GM18870 (cell line): ENCODE results near the gene POU3F1.
A peak's percentile ranks its signal among the peaks of the same experiment; 100 is the strongest.

ENCODE experiments used
- ATAC-seq: cut with Tn5 transposase; IDR thresholded peaks from one replicate; pipeline ENCODE4 v1.9.1; 2021; ENCODE audit warnings: moderate library complexity; ENCODE audit not compliant: unreplicated experiment

POU3F1 gene

DNA sequence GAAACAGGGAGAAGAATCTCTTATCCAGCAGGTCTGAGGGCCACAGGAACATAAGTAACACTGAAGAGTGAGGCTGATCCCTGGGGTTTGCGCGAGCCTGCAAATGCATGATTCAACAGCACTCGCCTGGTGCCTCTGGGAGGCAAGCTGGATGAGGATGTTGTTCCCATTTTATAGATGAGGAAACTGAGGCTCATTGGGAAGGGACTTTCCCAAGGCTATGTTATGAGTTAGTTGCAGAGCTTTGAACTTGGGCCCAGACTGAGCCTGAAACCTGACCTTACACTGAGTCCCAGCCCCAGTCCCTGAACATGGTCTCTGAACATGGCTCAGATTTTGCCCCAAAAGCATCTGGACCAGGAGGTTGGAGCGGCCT lies 27.7 kb upstream of the POU3F1 start:
- ATAC-seq = no peak

DNA sequence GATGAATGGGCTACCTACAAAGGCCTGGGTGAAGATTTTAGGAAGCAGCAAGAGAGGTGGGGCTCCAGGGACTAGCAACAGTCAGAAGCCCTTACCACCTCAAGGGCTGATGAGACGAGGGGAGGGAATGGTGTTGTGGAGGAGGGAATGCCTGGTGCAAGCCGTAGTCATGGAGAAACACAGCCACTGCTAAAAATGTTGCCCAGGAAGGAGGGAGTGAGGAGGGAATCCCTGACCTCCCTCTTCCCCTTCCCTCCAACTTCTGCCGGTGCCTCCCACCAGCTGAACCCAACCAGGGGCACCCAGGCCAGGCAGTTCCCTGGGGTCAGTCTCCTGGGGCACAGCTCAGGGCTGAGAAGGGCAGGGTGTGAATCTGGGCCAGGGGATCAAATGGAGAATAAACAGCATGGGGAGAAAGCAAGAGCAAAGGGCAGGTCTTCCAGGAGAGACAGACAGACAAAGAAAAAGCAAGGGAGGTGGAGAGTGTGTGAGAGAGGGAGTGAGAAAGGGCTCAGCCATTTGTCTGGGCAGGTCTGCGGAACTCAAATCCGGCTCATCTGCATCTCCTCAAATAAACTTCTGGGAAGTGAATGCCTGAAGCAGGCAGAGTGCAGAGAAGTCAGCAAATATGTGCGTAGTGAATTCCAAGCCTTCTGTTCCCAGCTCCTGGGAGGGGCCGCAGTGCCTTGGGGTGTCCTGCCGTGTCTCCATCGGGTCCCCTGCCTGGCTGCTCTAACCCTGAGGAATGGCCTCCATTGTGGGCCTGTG lies 27.1 kb upstream of the POU3F1 start:
- no peak for ATAC-seq

DNA sequence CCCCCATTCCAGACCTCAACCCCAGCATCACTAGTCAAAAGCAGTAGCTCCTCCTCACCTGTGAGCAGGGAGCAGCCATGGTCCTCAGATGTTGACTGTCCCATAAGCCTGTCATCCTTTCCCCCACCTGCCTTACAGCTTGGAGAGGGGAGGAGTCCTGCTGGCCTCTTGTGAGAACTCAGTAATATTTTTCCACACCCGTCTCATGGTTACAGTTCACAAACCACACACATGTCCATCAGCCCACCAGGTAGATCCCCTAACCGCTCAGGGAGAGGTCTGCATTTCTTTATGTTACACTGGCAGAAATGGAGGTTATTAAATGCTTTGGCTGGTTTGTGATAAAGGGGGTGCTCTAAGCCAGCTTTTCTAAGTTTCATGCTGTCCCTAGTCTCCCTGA lies 26.3 kb upstream of the POU3F1 start:
- no peak for ATAC-seq

DNA sequence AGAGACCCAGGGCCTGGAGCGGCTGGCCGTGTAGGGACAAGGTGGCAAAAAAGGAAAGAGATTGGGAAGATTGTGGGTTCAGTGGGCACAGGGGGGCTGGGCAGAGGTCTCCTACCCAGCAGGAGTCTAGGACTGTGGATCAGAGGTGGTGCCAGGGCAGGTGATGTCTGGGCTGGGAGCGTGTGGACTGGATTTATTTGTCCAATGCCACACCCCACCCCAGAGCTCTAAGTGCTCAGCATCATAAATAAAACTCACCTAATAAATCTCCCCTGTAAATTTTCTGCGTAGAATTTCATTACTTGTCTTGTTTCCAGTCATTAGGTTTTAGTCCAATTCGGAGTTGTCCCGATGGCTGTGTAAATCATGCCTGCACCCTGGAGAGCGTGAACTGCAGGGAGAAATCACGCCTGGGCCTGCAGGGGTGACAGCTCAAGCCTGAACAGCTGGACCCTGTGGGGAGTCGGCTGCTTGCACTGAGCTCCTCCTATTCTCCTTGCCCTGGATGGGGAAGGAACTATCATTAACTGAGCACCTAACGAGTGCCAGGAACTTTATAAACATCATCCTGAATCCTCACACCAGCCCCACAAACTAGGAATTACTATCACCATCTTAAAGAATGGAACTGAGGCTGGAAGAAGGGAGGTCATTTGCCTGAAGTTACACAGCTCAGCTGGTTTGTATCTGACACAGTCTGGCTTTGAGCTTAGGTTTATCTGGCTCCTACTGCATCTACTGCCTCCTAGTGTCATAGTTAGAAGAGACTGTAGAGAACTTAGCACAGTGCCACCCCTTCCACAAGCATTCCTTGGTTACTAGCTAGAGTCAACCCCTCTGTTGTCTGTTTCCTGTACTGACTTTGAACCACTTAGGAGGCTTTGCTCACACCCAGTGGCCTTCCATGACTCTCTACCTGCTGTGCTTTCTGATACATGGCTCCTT lies 25.0 kb upstream of the POU3F1 start:
- ATAC-seq = no peak

DNA sequence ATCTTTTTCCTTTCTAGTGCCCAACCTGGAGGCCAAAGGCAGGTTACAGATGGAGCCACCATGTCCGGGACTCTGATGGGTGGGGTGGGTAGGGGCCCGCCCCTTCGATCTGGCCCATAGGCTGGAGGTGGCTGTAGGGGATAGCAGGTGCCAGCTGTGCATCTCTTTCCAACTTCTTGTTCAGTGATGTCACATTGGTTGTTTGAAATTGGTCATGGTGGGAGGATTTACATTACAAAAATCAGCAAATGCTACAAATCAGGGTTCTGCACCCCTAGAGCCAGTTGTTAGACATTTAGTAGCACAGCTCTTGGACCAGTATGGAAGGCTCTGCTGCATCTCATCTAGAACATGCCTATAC lies 22.4 kb upstream of the POU3F1 start:
- ATAC-seq = no peak

DNA sequence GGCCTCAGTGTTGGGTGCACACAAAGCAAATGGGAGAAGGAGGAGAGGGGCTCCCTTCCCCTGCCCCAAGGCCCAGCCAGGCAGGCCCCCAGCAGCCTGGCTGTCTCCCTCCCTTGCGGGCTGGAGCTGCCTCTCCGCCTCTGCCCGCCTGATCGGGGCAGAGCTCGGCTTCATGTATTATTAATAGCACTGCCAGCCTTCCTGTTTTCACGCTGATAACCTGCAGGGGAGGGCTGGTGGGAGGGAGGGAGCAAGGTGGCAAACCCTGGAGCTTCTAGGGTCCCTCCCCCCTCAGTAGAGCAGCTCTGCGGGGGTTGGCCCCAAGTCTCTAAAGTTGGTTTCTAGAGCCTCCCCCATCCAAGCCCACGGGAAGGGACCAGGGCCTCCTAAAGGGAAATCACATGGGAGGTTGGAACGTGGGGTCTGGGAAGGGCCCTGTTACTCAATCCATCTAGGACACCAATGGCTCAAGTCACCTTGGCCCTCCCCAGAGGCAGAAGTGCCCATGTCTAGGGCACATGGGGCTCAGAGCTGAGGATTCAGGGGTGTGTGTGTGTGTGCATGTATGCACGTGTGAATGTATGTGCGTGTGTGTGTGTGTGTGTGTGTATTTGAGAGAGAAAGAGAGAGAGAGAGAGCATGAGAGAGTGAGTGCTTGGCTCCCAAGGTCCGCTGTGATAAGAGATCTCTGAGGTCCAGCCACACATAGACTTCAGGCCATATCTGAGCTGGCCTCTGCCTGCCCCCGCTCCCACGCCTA lies 21.8 kb upstream of the POU3F1 start:
- no peak for ATAC-seq

DNA sequence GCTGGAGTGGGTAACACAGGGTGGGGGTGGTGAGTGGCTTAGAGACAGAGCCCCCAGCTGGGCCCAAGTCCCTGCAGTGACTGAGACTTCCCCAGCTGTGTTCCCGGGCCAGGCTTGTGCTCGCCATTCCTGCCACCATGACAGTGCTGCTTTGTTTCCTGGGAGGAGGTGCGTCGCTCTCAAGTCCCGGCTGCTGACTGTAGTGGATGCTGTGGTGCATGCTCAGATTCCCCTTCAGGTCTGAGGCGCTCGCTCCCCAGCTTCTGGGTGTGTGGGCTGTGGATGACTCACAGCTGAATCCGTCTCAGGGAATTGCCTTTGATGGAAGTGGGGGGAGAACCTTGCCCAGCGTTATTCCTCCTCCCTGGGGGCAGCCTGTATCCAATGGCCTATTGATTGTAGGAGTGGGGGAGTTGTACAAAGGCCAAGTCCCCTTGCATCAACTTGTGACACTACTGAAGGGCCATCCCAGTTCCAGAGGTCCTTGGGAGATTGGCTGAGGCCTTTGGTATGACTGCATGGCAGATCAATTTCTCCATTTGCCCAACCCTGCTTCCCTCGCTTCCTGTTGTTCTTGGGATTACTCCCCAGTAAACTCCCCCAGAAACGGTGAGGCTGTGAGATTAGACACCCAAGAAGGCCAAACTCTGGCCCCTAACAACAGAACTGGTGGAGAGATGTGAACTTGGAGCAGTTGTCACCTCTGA lies 17.8 kb upstream of the POU3F1 start:
- no peak for ATAC-seq

DNA sequence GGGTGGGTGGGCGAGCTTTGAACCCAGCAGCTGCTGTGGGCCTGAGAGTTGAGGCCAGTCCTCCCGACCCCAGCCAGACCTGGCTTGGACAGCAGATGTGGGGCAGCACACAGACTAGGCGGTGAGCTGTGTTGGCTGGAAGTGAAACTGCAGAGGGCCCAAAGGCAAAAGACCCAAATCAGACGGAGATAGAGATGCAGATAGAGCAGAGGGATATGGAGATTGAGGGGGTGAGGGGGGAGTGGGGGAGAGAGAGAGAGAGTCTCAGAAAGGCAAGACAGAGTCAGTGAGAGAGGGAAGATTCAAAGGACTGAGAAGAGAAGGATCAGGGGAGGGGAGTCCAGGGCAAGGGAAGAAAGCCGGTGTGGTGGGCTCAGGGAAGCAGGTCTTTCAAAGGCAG lies 17.0 kb upstream of the POU3F1 start:
- no peak for ATAC-seq

DNA sequence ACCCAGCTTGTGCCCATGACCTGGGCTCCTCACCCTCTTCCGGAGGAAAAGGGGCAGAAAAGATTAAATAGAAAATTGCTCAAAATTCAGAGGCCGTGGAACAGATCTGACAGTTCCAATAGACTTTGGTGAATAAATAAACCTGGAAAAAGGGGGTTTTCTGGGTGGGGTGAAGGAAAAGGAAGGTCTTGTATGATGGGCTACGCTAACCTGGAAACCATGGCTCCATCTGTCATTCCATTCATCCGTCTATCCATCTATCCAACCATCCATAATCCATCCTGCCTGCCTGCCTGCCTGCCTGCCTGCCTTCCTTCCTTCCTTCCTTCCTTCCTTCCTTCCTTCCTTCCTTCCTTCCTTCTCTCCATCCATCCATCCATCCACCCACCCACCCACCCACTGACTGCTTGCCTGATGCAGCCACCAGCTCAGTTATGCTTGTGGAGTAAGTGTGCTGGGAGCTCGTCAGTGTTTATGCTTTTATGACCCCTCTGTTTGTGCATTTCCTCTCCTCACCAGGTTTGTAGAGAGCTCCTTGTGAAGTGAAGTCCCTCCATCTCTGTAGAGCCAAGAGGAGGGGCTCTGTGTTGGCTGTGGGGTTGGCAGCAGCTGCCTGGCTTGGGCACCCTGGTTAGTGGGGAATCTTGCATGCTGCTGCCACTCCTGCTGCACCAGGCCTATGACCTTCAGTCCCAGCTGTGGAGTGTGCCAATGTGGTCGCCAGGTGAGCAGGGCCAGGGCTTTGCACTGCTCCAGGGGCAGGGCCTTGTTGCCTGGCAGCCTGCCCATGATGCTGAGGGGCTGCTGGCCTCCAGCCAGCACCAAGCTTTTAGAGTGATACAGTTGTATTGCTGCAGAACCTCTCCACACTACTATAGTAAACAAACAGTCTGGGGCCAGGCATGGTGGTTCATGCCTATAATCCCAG lies 16.0 kb upstream of the POU3F1 start:
- no peak for ATAC-seq

DNA sequence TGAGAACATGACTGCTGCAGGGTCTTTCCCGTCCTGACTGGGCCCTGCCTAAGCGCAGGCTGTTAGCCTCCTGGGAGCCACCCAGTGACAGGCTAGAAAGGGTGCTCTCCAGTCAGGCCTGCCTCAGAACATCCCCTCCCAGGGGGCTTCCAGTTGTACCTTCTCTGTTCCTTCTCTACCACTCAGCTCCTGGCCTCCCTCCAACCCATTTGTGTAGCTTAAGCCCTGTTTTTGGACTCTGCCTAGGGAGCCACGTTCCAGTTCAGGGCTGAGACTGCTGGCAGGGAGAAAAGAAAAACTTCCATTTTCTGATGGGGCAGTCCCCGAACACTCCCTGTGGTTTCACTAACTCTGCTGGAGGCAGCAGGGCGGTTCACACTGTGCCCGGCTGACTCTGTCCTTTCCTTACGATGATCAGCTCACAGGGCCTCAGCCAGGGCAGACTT lies 15.3 kb upstream of the POU3F1 start:
- no peak for ATAC-seq

DNA sequence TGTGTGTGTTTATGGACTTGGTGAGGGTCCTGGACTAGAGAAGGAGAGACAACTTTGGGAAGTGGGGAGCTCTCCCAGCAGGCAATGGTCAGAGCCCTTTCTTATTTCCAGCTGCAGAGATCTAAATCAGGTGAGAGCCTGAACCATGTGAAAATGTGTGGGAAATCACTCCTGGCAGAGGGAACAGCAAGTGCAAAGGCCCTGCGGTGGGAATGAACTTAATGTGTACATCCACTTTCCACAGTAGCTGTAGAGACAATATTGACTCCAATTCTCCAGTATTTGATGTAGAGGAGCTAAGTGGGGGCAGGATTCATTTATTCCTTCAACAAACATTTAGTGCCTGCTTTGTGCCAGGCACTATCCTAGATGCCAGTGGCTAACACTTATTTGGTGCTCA lies 14.7 kb upstream of the POU3F1 start:
- no peak for ATAC-seq

DNA sequence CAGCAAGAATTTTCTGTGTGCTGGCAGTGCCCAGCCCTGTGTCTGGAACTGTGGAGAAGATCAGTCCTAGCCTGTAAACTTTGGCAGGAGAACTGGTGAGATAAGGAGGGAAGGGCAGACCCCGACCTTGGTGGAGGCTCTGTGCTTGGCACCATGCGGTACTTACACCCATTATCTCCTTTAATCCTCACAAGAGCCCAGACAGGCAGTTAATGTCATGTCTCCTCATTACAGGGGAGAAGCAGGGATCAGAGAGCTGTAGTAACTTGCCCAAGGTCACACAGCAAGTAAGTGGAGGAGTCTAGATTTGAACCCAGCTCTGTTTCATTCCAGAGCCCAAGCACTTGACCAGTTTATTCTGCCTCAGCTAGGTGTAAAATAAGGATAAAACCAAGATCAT lies 13.9 kb upstream of the POU3F1 start:
- ATAC-seq = no peak

DNA sequence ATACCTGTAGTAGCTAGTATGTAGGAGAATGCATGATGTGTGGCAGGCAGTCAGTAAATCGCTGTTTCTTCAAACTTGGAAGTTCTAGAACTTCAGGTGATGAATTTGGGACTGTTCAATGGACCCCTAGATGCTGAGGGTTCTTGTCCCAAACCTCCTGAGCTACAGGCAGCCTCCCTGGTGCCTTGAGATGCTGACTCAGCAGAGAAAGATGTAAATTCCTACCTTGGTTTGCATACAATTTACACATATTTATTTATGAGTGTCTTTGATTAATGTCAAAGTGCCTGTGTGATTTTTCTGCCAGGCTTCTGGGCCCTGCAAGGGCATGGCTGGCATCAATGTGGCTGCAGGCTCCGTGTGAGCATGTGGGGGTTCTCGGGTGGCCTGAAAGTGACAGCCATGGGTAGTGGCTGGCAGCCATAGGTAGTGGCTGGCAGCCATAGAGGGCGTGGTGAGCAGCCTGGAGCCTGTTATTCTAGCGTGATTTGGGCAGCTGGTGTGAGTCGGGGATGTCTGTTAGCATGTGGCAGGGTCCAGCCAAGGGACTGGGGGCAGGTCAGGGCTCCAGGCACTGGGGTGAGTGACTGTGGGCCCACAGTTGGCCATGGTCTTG lies 13.2 kb upstream of the POU3F1 start:
- no peak for ATAC-seq

DNA sequence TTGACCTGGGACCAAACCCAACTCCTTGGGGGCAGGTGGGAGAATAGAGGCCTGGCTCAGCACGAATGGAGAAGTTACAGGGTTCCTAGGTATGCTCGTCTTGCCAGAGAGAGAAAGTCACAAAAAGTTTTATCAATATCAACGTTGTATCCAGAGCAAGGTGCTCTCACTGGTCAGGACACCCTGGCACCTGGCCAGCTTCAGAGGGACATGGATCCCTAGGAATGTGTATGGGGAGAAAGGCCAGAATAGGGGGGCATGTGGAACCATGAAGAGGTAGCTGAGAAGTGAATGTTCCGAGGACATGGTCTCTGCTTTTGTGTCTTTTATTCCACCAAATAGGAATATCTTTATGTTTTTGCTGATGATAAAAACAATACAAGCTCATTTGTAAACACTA lies 9.4 kb upstream of the POU3F1 start:
- ATAC-seq = no peak

DNA sequence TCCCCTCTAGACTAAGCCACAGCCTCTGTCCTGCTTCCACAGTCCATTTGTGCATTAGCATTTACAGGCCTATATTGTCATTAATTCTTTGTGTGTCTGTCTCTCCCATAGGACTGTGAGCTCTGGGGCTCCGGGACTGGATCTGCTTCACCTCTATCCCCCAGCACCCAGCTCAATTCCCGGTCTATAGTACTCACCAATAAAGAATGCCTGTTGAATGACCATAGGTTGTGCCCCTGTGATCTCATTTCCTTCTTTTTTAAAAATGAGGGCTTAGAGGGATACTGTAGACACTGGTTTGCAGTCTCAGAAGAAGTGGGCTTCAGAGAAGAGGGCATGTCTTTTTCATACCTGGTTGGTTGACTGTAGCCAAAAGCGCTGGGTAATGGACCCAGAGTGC lies 8.8 kb upstream of the POU3F1 start:
- no peak for ATAC-seq

DNA sequence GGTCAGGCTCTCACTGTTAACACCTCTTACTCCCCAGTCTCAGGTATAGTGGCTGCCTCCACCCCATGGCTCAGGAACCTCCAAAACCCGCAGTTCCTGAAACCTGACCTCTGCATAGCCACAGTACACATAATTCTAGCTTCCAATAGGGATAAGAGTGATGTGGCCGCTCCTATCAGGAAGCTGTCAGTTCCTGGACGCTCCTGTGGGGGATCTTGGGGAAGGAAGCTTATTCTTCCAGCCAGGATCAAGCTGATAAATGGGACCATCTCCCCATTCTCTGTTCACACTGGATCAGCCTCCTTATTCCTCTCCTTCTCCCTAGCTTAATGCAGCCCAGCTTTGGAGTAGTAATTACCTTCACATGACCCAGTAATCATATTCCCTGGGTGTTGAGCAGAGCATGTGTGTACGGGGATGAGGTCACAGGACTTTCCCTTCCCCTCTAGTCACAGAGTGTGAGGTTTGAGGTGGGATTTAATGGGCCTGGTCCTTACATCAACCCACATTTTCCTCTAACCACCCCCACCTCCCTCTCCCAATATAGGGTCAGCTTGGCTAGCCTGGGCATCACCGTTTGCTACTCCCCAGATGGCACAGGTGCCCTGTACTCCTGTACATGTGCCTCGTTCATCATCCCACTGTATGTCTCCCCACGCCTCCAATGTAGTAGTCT lies 7.0 kb upstream of the POU3F1 start:
- no peak for ATAC-seq

DNA sequence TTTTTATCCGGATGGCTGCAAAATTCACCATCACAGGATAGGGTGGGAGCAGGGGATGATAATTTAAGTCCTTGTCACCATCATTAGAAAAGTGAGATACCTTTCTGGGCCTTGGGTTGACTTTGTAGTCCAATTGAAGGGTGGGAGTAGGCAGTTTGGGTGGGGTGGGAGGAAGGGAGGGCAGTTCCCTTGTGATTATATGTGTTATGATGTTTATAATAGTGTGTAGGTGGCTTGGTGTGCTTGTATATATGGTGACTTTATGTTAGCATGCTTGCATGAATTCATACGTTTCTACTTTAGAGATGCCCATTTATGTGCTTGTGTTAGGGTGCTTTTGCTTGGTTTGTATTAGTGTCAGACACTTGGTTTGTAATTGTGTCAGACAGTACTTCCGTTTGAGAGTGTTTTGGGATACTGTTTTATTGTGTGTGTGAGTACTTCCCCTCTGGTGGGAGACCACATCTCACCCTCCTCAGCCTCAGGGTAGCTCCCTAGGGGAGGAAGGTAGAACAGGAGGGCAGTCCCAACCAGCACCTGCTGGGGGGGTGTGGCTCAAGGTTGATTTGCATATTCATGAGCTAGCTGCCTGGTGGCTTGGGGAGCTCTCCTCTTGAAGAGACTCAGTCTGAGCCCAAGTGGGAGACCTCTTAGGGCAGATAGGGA lies 6.3 kb upstream of the POU3F1 start:
- peak; percentile 43 for ATAC-seq

DNA sequence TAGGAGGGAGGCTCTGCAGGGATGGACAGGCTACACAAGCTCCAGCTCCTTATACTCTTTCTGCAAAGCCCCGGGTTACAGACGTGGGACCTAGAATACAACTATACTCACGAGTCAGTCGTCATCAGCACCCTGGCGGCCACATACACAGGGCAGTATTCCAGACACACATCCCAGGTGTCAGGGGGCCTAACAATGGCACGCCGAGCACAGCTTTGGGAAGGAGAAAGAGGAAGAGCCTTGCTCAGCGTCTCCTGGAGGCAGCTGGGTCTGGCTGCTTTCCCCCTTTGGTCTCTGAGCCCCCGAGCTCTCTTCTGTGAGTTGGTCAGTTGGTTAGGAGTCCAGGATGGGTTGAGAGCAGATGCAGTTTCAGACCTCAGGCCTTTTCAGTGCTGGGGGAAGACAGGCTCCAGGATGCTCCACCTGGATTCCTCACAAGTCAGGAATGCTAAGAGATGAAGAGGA lies 4.5 kb upstream of the POU3F1 start:
- ATAC-seq = no peak
